ENCODE measurements around the gene COX6B2.
A peak's percentile ranks its signal among the peaks of the same experiment; 100 is the strongest.
"Not testable (repeated sequence)": the region's sequence is repeated elsewhere in the genome, so short reads cannot be mapped to it uniquely, and the experiment has no call there.

Gene COX6B2

GRCh38 chr19:55354698-55355212, at the start of gene COX6B2:
TSS of gene COX6B2 (minus strand) at chr19:55354719. CDS start at chr19:55354521, 198 bp downstream.
- no peak for DNase-seq (ENCODE audit: low spot score)
- in situ Hi-C loops (cut with MboI; ENCODE audit: low pct_unique_long_range_greater_than_20kb, low sequenced_read_pairs, unreplicated experiment), result no loop called here

GRCh38 chr19:55402509-55402908, 48.0 kb upstream of the COX6B2 start:
- peak; percentile 21 for DNase-seq (ENCODE audit: low spot score)
- no peak for TF ChIP-seq CTCF (IDR thresholded peaks at IDR 0.05; ENCODE audit: extremely low read depth, insufficient read depth, missing control alignments)
- in situ Hi-C loops (cut with MboI; ENCODE audit: low pct_unique_long_range_greater_than_20kb, low sequenced_read_pairs, unreplicated experiment), result no loop called here

More at GRCh38 chr19:55354698-55355212, at the start of gene COX6B2:
- TF ChIP-seq CTCF (IDR thresholded peaks at IDR 0.05; ENCODE audit: extremely low read depth, insufficient read depth, missing control alignments), result no peak

- in situ Hi-C loops (cut with MboI; ENCODE audit: low pct_unique_long_range_greater_than_20kb, low sequenced_read_pairs, unreplicated experiment), result not testable (repeated sequence)
Observed at GRCh38 chr19:55401390-55401789, 46.9 kb upstream of the COX6B2 start.

GRCh38 chr19:55400281-55401087, 46.0 kb upstream of the COX6B2 start:
- no peak for TF ChIP-seq CTCF (IDR thresholded peaks at IDR 0.05; ENCODE audit: extremely low read depth, insufficient read depth, missing control alignments)
- peak; percentile 22 for DNase-seq (ENCODE audit: low spot score)
- in situ Hi-C loops (cut with MboI; ENCODE audit: low pct_unique_long_range_greater_than_20kb, low sequenced_read_pairs, unreplicated experiment), result no loop called here

More at GRCh38 chr19:55401390-55401789, 46.9 kb upstream of the COX6B2 start:
- not testable (repeated sequence) for DNase-seq (ENCODE audit: low spot score)

- no peak for TF ChIP-seq CTCF (IDR thresholded peaks at IDR 0.05; ENCODE audit: extremely low read depth, insufficient read depth, missing control alignments)
- DNase-seq (ENCODE audit: low spot score), result peak; percentile 68
- in situ Hi-C loops (cut with MboI; ENCODE audit: low pct_unique_long_range_greater_than_20kb, low sequenced_read_pairs, unreplicated experiment), result no loop called here
Observed at GRCh38 chr19:55398200-55398925, 43.8 kb upstream of the COX6B2 start.

- no peak for TF ChIP-seq CTCF (IDR thresholded peaks at IDR 0.05; ENCODE audit: extremely low read depth, insufficient read depth, missing control alignments)
- in situ Hi-C loops (cut with MboI; ENCODE audit: low pct_unique_long_range_greater_than_20kb, low sequenced_read_pairs, unreplicated experiment), result no loop called here
- DNase-seq (ENCODE audit: low spot score), result no peak
Observed at GRCh38 chr19:55392820-55393761, 38.6 kb upstream of the COX6B2 start.
